Measurements from ENCODE around the gene JPH4. TPM values are rescaled to one million over a fixed set of nuclear protein-coding genes. Genes with fewer than 3 reads are reported as not detected.
A peak's percentile ranks its signal among the peaks of the same experiment; 100 is the strongest.

Gene JPH4
- total RNA-seq, 1 experiment from 2014 or later, result 50.1 TPM

- no peak for TF ChIP-seq ETV6 (CRISPR knock-in tag; IDR thresholded peaks at IDR 0.05)
- TF ChIP-seq, protein P1, sequence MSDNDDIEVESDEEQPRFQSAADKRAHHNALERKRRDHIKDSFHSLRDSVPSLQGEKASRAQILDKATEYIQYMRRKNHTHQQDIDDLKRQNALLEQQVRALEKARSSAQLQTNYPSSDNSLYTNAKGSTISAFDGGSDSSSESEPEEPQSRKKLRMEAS (CRISPR knock-in tag; IDR thresholded peaks at IDR 0.05), result peak; percentile 18; the same call in 1 of the 2 replicates
- TF ChIP-seq CTCF (IDR thresholded peaks at IDR 0.05), result no peak
- TF ChIP-seq ZNF121 (CRISPR knock-in tag; IDR thresholded peaks at IDR 0.05), result peak; percentile 74
- TF ChIP-seq, protein P2, sequence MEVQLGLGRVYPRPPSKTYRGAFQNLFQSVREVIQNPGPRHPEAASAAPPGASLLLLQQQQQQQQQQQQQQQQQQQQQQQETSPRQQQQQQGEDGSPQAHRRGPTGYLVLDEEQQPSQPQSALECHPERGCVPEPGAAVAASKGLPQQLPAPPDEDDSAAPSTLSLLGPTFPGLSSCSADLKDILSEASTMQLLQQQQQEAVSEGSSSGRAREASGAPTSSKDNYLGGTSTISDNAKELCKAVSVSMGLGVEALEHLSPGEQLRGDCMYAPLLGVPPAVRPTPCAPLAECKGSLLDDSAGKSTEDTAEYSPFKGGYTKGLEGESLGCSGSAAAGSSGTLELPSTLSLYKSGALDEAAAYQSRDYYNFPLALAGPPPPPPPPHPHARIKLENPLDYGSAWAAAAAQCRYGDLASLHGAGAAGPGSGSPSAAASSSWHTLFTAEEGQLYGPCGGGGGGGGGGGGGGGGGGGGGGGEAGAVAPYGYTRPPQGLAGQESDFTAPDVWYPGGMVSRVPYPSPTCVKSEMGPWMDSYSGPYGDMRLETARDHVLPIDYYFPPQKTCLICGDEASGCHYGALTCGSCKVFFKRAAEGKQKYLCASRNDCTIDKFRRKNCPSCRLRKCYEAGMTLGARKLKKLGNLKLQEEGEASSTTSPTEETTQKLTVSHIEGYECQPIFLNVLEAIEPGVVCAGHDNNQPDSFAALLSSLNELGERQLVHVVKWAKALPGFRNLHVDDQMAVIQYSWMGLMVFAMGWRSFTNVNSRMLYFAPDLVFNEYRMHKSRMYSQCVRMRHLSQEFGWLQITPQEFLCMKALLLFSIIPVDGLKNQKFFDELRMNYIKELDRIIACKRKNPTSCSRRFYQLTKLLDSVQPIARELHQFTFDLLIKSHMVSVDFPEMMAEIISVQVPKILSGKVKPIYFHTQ (CRISPR knock-in tag; IDR thresholded peaks at IDR 0.05), result 0 out of 2 replicates have a peak, but pooled peaks have one; percentile 45
- TF ChIP-seq, protein P3, sequence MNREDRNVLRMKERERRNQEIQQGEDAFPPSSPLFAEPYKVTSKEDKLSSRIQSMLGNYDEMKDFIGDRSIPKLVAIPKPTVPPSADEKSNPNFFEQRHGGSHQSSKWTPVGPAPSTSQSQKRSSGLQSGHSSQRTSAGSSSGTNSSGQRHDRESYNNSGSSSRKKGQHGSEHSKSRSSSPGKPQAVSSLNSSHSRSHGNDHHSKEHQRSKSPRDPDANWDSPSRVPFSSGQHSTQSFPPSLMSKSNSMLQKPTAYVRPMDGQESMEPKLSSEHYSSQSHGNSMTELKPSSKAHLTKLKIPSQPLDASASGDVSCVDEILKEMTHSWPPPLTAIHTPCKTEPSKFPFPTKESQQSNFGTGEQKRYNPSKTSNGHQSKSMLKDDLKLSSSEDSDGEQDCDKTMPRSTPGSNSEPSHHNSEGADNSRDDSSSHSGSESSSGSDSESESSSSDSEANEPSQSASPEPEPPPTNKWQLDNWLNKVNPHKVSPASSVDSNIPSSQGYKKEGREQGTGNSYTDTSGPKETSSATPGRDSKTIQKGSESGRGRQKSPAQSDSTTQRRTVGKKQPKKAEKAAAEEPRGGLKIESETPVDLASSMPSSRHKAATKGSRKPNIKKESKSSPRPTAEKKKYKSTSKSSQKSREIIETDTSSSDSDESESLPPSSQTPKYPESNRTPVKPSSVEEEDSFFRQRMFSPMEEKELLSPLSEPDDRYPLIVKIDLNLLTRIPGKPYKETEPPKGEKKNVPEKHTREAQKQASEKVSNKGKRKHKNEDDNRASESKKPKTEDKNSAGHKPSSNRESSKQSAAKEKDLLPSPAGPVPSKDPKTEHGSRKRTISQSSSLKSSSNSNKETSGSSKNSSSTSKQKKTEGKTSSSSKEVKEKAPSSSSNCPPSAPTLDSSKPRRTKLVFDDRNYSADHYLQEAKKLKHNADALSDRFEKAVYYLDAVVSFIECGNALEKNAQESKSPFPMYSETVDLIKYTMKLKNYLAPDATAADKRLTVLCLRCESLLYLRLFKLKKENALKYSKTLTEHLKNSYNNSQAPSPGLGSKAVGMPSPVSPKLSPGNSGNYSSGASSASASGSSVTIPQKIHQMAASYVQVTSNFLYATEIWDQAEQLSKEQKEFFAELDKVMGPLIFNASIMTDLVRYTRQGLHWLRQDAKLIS (CRISPR knock-in tag; IDR thresholded peaks at IDR 0.05; ENCODE audit: borderline replicate concordance), result no peak
- no peak for TF ChIP-seq MYBL2 (CRISPR knock-in tag; IDR thresholded peaks at IDR 0.05)
- TF ChIP-seq ZNF416 (CRISPR knock-in tag; IDR thresholded peaks at IDR 0.05), result no peak
- TF ChIP-seq, protein P4, sequence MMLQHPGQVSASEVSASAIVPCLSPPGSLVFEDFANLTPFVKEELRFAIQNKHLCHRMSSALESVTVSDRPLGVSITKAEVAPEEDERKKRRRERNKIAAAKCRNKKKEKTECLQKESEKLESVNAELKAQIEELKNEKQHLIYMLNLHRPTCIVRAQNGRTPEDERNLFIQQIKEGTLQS (CRISPR knock-in tag; conservative IDR thresholded peaks at IDR 0.05), result no peak
Observed at GRCh38 chr14:23538050-23538718, 40.4 kb downstream of the JPH4 start (continued).

- H3K9me3 Mint-ChIP-seq, result no peaks in the 10 kb centered on the region
- ChIA-PET CTCF (interaction anchor here (0.7 to 7.8 kb wide), 24 partner anchors 9 to 1337 kb away, joined by 3 to 181 read pairs (median 6); partner anchors contain the start of genes AP1G2, THTPA and ZFHX2), POLR2A (interaction anchor here (0.7 to 5.5 kb wide), 19 partner anchors 9 to 604 kb away, joined by 3 to 102 read pairs (median 5); partner anchors contain the start of genes EMC9, PABPN1, THTPA and ZFHX2)
- peaks cover 57% of the 10 kb centered on the region for H3K4me1 Mint-ChIP-seq
- peak overlapping the region; percentile 83 for H3K4me3 Mint-ChIP-seq
- peaks cover 32% of the 10 kb centered on the region for H3K36me3 Mint-ChIP-seq
- ATAC-seq (peak; percentile 83), DNase-seq (ENCODE audit: low spot score) (peak; percentile 83)
- H3K27me3 Mint-ChIP-seq (ENCODE audit: low read depth), result no peaks in the 10 kb centered on the region
- peak overlapping the region; percentile 100 for H3K27ac Mint-ChIP-seq
- TF ChIP-seq MLX (CRISPR knock-in tag; IDR thresholded peaks at IDR 0.05), result no peak
- 0 out of 2 replicates have a peak, but pooled peaks have one; percentile 62 for TF ChIP-seq ZNF138 (CRISPR knock-in tag; conservative IDR thresholded peaks at IDR 0.05)
- no peak for TF ChIP-seq MXD4 (CRISPR knock-in tag; IDR thresholded peaks at IDR 0.05; ENCODE audit: borderline replicate concordance)
- TF ChIP-seq ATF2 (CRISPR knock-in tag; IDR thresholded peaks at IDR 0.05; ENCODE audit: borderline replicate concordance, low read depth), result no peak
- peak; percentile 73 for TF ChIP-seq SP1 (CRISPR knock-in tag; conservative IDR thresholded peaks at IDR 0.05)
- TF ChIP-seq FOXK1 (CRISPR knock-in tag; IDR thresholded peaks at IDR 0.05), result peak; percentile 36; the same call in 1 of the 2 replicates
- TF ChIP-seq CBFB (CRISPR knock-in tag; IDR thresholded peaks at IDR 0.05; ENCODE audit: low read depth), result no peak
- 0 out of 2 replicates have a peak, but pooled peaks have one; percentile 51 for TF ChIP-seq EMX1 (CRISPR knock-in tag; IDR thresholded peaks at IDR 0.05)
- no peak for TF ChIP-seq ZNF396 (CRISPR knock-in tag; IDR thresholded peaks at IDR 0.05; ENCODE audit: borderline replicate concordance)
- peak; percentile 0; the same call in 1 of the 2 replicates for TF ChIP-seq ZNF423 (CRISPR knock-in tag; IDR thresholded peaks at IDR 0.05)
- TF ChIP-seq NFYB (CRISPR knock-in tag; conservative IDR thresholded peaks at IDR 0.05; ENCODE audit: low read depth), result no peak
- no peak for TF ChIP-seq NFE2L1 (CRISPR knock-in tag; IDR thresholded peaks at IDR 0.05)
- TF ChIP-seq ELF4 (CRISPR knock-in tag; IDR thresholded peaks at IDR 0.05; ENCODE audit: low read depth), result no peak
- TF ChIP-seq, protein P4 (CRISPR knock-in tag; conservative IDR thresholded peaks at IDR 0.05), result no peak
- TF ChIP-seq IRF2 (CRISPR knock-in tag; IDR thresholded peaks at IDR 0.05; ENCODE audit: borderline replicate concordance, low read depth), result no peak
Observed at GRCh38 chr14:23537351-23538049, 41.1 kb downstream of the JPH4 start.

Data from WTC11 (cell line).